Activated gamma-delta T cell treated with anti-CD3 and anti-CD28 coated beads, Interleukin-2, amount 50 U/mL, for 16 hours (primary cell): ENCODE results near the gene DTX4.

ENCODE experiments used
- DNase-seq: peaks from one replicate; pipeline ENCODE4 v3.0.0-alpha.2; 2020; ENCODE audit warnings: low read depth

DTX4 gene

DNA sequence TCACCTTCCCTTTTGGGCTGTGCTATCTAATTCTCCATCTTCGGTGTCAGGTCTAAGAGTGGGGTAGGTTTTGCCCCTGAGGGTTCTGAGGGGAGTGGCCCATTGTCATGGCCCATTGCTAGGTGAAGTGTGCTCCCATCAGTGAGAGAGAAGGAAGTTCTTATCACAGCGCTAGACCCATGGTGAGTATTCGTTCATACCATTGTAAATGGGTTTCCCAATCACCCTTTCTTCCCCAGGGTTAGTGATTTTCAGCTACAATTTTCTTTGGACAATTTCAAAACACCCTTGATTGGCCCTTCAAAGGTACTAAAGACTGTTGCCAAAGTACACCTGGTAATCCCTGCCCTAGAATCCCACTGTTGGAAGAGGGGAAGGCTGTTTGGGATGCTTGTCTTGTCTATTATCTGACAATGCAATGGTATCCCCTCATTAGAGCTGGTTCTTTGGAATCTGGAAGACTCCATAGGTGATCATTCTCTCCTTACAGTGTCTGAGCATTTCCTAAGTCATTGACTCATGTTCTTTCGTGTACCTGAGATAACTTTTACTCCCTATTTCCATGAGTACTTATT is 20.6 kb downstream of the DTX4 start:
- DNase-seq, result no peak

- DNase-seq, result no peak
Observed at GRCh38 chr11:59193587-59194130, 21.7 kb downstream of the DTX4 start.

DNA sequence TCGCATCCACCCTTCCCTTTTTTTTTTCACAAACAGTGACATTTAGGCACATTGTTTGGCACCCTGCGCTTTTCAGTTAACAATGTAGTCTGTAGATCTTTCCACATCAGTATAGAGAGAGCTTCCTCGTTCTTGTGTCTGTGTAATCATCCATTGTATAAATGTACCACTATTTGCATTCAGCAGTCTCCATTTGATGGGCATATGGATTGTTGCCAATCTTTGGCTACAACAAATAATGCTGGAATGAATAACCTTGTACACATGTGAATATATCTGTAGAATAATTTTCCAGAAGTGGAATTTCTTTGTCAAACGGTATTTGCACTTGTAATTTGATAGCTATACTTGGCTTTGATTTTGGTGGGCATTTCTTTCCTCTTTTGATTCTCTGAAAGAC is 23.7 kb downstream of the DTX4 start:
- no peak for DNase-seq

- DNase-seq, result no peak
Observed at GRCh38 chr11:59196777-59197176, 24.8 kb downstream of the DTX4 start.

DNA sequence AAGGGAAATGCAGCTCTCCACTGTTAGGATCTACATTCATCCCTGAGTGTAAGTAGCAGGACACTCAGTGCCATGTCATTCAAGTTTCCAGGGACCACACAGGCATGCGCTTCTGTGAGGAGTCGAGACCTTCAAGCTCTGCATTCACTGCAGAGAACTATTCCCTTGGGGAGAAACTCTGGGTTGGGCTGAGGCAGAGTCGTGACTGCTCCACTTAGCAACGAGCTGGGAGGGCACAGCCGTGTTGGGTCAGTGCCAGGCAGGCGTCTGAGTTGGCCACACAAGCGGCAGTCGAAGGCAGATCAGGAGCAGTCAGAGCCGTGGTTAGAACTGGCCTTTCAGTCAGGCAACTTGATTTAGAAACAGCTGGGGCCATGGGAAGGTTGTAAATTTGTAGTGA is 26.1 kb downstream of the DTX4 start:
- DNase-seq, result no peak

- DNase-seq, result no peak
Observed at GRCh38 chr11:59198726-59199125, 26.8 kb downstream of the DTX4 start.

DNA sequence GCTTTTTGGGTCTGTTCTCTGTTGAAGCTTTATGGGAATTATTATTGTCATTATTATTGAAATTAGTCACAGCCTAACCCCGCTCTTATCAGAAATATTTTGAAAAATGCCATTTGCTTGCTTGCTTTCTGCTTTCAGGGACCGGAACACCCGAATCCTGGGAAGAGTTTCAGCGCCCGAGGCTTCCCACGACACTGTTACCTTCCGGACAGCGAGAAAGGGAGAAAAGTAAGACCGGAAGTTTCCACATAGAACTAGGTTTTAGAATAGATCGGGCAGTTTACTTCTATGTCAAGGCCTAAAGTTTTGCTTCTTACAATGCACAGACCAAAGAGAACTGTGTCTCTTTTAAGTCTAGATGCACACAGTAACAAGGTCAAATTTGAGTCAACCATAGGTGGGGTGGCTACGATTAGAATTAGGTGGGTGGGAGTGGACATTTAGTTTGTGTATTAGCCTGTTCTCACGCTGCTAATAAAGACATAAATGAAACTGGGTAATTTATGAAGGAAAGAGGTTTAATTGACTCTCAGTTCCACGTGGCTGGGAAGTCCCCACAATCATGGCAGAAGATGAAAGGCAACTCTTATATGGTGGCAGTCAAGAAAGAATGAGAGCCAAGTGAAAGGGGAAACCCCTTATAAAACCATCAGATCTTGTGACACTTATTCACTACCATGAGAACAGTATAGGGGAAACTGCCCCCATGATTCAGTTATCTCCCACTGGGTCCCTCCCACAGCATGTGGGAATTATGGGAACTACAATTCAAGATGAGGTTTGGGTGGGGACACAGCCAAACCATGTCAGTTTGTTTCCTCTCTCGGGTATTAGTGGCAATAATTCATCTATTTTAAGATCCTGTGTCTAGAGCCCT is 27.9 kb downstream of the DTX4 start:
- no peak for DNase-seq

GRCh38 chr11:59200423-59200746 is 28.5 kb downstream of the DTX4 start:
- no peak for DNase-seq

- DNase-seq, result no peak
Observed at GRCh38 chr11:59201353-59201752, 29.4 kb downstream of the DTX4 start.

DNA sequence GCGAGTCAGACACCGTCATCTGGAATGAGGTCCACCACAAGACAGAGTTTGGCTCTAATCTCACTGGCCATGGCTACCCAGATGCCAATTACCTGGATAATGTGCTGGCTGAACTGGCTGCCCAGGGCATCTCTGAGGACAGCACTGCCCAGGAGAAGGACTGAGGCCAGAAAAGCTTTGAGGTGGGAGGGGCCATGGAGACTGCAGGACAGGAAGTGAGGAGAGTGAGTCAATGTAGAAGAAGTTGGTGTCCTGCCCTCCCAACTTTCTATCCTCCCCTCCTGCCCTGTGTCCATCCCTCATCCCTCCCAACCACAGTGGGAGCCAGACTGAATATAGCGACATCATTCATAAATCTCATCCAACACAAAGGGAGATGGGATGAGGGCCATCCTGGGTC is 32.8 kb downstream of the DTX4 start:
- DNase-seq, result no peak

GRCh38 chr11:59205648-59206047 is 33.7 kb downstream of the DTX4 start:
- no peak for DNase-seq

- no peak for DNase-seq
Observed at GRCh38 chr11:59206635-59207034, 34.7 kb downstream of the DTX4 start.

DNA sequence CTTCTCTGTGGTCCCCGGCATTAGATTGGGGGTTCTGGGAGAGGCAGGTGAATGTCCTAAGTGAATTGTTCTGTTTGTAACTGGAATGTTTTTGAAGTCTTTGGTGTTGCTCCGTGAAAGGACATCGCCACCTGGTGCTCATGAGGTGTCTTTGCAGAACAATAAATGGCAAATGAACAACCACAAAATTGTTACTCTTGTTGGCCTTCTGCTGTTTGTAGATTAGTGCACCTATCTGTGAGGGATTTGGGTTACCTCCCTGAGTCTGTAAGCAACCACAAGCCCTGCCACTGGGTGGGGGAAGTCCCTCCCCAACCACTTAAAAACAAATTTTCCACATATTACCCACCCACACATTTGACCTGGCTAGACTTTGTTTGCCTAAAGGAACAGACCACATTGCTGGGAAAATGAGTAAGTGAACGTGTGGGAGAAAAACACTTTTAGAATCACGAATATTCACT is 36.1 kb downstream of the DTX4 start:
- peak; percentile 2 for DNase-seq

- no peak for DNase-seq
Observed at GRCh38 chr11:59208956-59209355, 37.0 kb downstream of the DTX4 start.

- DNase-seq, result no peak
Observed at GRCh38 chr11:59212222-59212621, 40.3 kb downstream of the DTX4 start.

DNA sequence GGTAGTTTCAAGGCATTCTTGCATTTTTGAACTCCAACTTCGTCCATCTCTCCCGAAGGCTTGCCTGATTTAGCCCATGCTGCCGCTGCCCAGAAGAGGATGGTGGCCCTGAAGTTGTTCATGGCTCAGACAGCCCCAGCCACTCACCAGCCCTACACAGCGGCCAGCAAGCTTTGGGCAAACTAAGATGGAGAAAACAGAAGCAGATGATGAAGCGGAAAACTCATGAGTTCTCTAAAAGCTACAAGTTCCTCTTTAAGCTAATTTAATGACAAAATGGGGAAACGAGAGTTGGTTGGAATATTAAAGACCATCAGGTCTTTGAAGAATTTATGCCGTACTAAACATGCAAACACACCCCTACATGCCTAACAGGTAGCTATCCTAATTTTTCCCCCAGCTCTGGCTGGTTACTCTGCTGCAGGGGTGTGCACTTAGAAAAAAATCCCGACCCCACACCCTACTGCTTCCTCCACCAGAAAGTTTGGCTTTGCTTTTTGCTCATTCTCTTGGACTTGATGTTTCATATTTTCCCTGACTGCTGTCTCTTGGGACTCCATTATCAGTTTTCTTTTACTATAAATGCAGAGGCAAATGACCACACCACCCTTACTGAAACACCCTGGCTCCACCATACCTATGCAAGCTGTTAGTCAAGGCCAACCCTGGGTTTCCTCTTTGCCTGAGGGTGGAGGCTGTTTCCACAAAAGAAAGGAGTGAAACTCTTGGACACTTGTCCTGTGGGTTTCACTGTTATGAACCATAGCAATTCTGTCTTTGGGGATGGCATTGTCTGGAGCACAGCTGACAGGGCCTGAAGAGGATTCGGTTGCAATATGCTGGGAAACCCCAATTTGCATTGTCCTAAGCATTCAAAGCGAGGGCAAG is 41.1 kb downstream of the DTX4 start, which contains the start of gene MPEG1:
Gene MPEG1, minus strand, starts transcription at position 184 of the 888 bp plus-strand sequence. Its CDS starts 62 bp downstream, at position 122.
- DNase-seq, result no peak

- no peak for DNase-seq
Observed at GRCh38 chr11:59214141-59214893, 42.4 kb downstream of the DTX4 start.

DNA sequence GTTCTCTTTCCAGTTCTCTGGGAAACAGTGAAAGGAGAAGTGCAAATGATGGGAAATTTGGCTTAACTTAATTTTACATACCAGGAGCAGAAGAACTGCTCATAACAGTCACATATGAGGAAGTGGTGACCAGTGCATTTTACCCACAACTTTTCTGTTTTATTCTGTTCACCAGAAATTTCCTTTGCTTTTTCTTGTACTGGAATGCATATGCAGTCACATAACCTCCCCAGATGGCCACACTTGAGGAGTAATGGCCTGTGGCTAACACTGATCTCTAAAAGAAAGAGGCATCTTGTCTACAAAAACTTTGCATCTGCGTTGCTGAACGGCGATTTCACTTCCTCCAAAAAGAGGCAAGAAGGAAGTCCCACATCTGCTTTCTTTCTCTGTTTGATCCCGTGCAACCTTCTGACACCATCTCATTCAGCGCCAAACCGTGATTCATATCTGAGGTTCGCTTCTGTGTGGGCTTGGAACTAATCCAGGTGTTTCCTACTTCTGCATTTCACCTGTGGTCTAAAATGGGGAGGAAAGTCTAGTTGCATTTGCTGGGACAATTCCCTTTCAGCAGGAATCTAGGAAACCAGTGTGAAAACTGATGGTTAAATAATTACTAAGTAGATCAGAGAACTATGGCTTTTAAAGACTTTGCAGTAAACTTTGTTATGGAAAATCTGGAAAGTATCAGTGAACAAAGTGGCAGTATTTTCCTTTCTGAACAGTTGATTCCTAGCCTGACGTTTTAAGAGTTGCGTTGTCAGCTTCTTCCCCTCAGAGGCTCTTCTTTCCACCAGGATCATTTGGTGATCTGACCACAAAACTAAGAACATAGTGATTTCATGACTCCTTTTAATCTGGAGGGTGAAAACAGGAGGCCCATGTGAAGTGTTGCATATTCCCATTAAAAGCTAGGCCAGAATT is 45.0 kb downstream of the DTX4 start:
- no peak for DNase-seq

GRCh38 chr11:59218319-59218718 is 46.4 kb downstream of the DTX4 start:
- no peak for DNase-seq

GRCh38 chr11:59218893-59219292 is 47.0 kb downstream of the DTX4 start:
- no peak for DNase-seq
